C4-2B (cell line): ENCODE results near the gene TSPAN9.

Experiments used
- H3K27ac ChIP-seq: fragments of 450-650 bp; 2 replicates; pipeline ENCODE4 v1.5.1; 2017
- ZFX ChIP-seq: fragments of 450-650 bp; IDR thresholded peaks from 2 replicates; pipeline ENCODE4 v1.6.1; 2017
- TF ChIP-seq, protein P1 (sequence below): fragments of 450-650 bp; conservative IDR thresholded peaks from 2 replicates; pipeline ENCODE4 v1.5.1; 2017; ENCODE audit warnings: mild to moderate bottlenecking

TSPAN9 gene

DNA sequence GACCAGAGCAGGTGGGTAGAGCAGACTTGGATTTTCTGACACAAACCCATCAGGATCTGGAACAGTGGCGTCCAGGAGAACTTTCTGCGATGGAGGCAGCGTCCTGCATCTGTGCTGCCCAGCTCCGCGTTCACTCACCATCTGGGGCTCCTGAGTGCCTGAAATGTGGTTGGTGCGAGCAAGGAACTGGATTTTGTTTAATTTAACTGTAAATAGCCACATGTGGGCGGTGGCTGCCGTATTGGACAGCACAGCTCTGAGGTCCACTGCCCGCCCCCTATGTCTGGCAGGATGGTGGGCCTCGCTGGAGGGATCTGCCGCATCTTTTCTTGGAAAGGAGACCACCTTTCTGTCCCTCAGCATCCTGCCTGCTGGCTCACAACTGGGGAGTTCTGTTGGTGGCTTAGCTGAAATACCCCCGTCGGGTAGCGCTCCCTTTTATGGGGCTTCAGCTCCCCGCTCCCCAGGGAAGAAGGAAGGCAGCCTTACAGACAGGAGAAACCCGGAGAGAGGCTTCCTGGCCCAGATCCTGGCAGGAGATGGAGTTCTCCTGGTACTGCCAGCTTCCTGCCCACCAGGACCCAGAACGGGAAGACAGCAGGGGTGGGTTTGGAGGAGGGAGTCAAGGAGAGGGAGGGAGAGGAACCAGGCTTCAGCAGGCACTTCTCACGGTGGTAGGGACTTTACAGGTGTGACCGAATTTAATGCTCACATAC, 228.9 kb downstream of the TSPAN9 start:
- TF ChIP-seq ZFX: no peak
- TF ChIP-seq, protein P1, sequence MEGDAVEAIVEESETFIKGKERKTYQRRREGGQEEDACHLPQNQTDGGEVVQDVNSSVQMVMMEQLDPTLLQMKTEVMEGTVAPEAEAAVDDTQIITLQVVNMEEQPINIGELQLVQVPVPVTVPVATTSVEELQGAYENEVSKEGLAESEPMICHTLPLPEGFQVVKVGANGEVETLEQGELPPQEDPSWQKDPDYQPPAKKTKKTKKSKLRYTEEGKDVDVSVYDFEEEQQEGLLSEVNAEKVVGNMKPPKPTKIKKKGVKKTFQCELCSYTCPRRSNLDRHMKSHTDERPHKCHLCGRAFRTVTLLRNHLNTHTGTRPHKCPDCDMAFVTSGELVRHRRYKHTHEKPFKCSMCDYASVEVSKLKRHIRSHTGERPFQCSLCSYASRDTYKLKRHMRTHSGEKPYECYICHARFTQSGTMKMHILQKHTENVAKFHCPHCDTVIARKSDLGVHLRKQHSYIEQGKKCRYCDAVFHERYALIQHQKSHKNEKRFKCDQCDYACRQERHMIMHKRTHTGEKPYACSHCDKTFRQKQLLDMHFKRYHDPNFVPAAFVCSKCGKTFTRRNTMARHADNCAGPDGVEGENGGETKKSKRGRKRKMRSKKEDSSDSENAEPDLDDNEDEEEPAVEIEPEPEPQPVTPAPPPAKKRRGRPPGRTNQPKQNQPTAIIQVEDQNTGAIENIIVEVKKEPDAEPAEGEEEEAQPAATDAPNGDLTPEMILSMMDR: no peak
- H3K27ac ChIP-seq: no peak overlapping the region

GRCh38 chr12:3307389-3307788, 230.2 kb downstream of the TSPAN9 start:
- TF ChIP-seq, protein P1: no peak
- H3K27ac ChIP-seq: no peak overlapping the region

- no peak for TF ChIP-seq ZFX
- TF ChIP-seq, protein P1: no peak
- no peak overlapping the region for H3K27ac ChIP-seq
Observed at GRCh38 chr12:3308063-3308462, 230.9 kb downstream of the TSPAN9 start.

GRCh38 chr12:3308609-3309008, 231.4 kb downstream of the TSPAN9 start:
- no peak overlapping the region for H3K27ac ChIP-seq
- TF ChIP-seq, protein P1: no peak
- no peak for TF ChIP-seq ZFX

DNA sequence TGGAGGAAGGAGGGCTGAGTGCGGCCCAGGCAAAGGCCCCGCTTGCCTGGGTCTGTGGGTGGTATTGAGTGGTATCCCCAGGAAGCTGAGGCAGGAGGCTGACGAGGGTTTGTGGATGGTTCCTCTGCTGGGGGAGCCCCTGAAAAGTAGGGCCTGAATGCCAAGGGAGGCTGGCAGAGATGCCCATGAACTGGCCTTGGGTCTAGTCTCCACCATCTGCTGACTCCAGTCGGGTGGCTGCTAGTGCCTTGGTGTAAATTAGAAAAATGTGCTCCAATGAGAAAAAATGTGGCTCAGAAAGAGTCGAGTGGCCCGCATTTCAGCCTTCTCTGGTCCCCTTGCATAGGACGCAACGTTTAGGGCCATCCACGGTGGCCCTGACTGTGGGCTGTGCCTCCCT, 232.6 kb downstream of the TSPAN9 start:
- TF ChIP-seq, protein P1: no peak
- H3K27ac ChIP-seq: no peak overlapping the region

GRCh38 chr12:3310271-3311026, 233.3 kb downstream of the TSPAN9 start:
- TF ChIP-seq, protein P1: no peak
- TF ChIP-seq ZFX: no peak
- no peak overlapping the region for H3K27ac ChIP-seq

DNA sequence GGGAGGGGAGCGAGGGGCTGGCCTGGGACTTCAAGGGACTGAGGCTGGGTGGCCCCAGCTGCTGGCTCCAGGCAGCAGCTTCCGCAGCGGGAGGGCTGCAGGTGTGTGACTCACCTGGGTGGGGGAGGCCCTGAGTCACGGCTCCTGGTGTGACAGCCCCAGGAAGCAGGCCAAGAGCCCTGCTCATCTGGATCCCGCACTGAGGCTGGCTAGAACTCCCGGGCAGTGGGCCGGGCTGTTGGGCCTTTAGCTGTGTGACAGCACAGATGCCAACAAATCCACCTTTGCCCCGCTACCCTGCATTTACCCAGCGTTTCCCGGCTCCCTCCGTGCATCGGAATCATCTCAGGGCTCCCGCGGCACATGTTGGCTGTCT, 233.8 kb downstream of the TSPAN9 start:
- no peak overlapping the region for H3K27ac ChIP-seq
- no peak for TF ChIP-seq ZFX
- TF ChIP-seq, protein P1: no peak
